HEK293 (cell line): ENCODE measurements around the gene HAT1.

Experiments
- CTCF ChIA-PET: fragments of 350-600 bp; formaldehyde crosslinking; extraction: SDS; loops from one replicate; lab custom pipeline; 2021; ENCODE audit warnings: antibody characterized with exemption; lab: Yijun Ruan, JAX
- POLR2A ChIA-PET: fragments of 300-600 bp; formaldehyde crosslinking; extraction: SDS; loops from one replicate; lab custom pipeline; 2020; ENCODE audit warnings: antibody characterized with exemption, inconsistent platforms; lab: Yijun Ruan, JAX
- H3K27ac ChIP-seq: fragments of 200-500 bp; sonication (Bioruptor generic); 2 replicates; pipeline ENCODE4 v1.5.1; 2014; ENCODE audit warnings: low read depth, low read length, control low read depth, inconsistent platforms; ENCODE audit errors: extremely low read depth
- H3K36me3 ChIP-seq, 2 experiments: fragments of 200-500 bp in 1 of 2; sonication (Bioruptor generic) in 1 of 2; 1 replicate in 1 of 2; 2 replicates in 1 of 2; pipeline ENCODE4 v1.5.1; 2014 to 2017; ENCODE audit warnings: inconsistent platforms in 2 of 2, low read length in 2 of 2; ENCODE audit not compliant: control insufficient read depth in 2 of 2, insufficient read depth in 1 of 2
- H3K4me1 ChIP-seq: fragments of 200-500 bp; sonication (Bioruptor generic); 2 replicates; pipeline ENCODE4 v1.5.1; 2014; ENCODE audit warnings: mild to moderate bottlenecking, low read length, inconsistent platforms; ENCODE audit not compliant: control insufficient read depth, insufficient read depth
- H3K4me3 ChIP-seq: 2 replicates; pipeline ENCODE4 v1.5.1; 2011; ENCODE audit warnings: low read depth, mild to moderate bottlenecking, control low read depth, low read length, moderate library complexity
- H3K9me3 ChIP-seq: fragments of 200-500 bp; sonication (Bioruptor generic); 2 replicates; pipeline ENCODE4 v1.5.1; 2014; ENCODE audit warnings: low read depth, low read length, inconsistent platforms; ENCODE audit not compliant: control insufficient read depth, insufficient read depth
- CTCF ChIP-seq: fragments of 450-650 bp; formaldehyde crosslinking; IDR thresholded peaks from 2 replicates; pipeline ENCODE4 v1.5.1; 2016; ENCODE audit warnings: missing biosample characterization, missing genetic modification characterization
- KLF10 ChIP-seq: fragments of 450-650 bp; IDR thresholded peaks from 2 replicates; pipeline ENCODE4 v1.5.1; 2018; ENCODE audit warnings: missing biosample characterization, mild to moderate bottlenecking, missing genetic modification characterization
- OVOL3 ChIP-seq: fragments of 450-650 bp; formaldehyde crosslinking; IDR thresholded peaks from 2 replicates; pipeline ENCODE4 v1.5.1; 2016; ENCODE audit warnings: missing biosample characterization, missing genetic modification characterization
- PRDM10 ChIP-seq: fragments of 450-650 bp; formaldehyde crosslinking; IDR thresholded peaks from 2 replicates; pipeline ENCODE4 v1.5.1; 2016; ENCODE audit warnings: missing biosample characterization, missing genetic modification characterization
- SCRT1 ChIP-seq: fragments of 450-650 bp; formaldehyde crosslinking; IDR thresholded peaks from 2 replicates; pipeline ENCODE4 v1.5.1; 2016; ENCODE audit warnings: missing biosample characterization, missing genetic modification characterization, borderline replicate concordance
- SETDB1 ChIP-seq: IDR thresholded peaks from one replicate; pipeline ENCODE4 v1.6.1; 2017; ENCODE audit warnings: mild to moderate bottlenecking, low read length, moderate library complexity, mixed read lengths; ENCODE audit not compliant: insufficient read length
- TRIM28 ChIP-seq: IDR thresholded peaks from 2 replicates; pipeline ENCODE4 v1.6.1; 2011; ENCODE audit warnings: low read length, control low read depth, borderline replicate concordance
- ZEB2 ChIP-seq: fragments of 450-650 bp; formaldehyde crosslinking; IDR thresholded peaks from 2 replicates; pipeline ENCODE4 v1.5.1; 2016; ENCODE audit warnings: missing biosample characterization, missing genetic modification characterization
- ZFP3 ChIP-seq: fragments of 450-650 bp; formaldehyde crosslinking; IDR thresholded peaks from 2 replicates; pipeline ENCODE4 v1.5.1; 2016; ENCODE audit warnings: low read depth, missing biosample characterization, missing genetic modification characterization
- ZNF10 ChIP-seq: fragments of 450-650 bp; formaldehyde crosslinking; IDR thresholded peaks from 2 replicates; pipeline ENCODE4 v1.5.1; 2017; ENCODE audit warnings: missing biosample characterization, missing genetic modification characterization
- ZNF175 ChIP-seq: fragments of 450-650 bp; formaldehyde crosslinking; IDR thresholded peaks from 2 replicates; pipeline ENCODE4 v1.5.1; 2016; ENCODE audit warnings: missing biosample characterization, missing genetic modification characterization
- ZNF37A ChIP-seq: fragments of 450-650 bp; IDR thresholded peaks from 2 replicates; pipeline ENCODE4 v1.5.1; 2018; ENCODE audit warnings: missing biosample characterization, missing genetic modification characterization
- ZNF629 ChIP-seq: fragments of 450-650 bp; formaldehyde crosslinking; IDR thresholded peaks from 2 replicates; pipeline ENCODE4 v1.5.1; 2017; ENCODE audit warnings: missing biosample characterization, missing genetic modification characterization
- ZNF677 ChIP-seq: fragments of 450-650 bp; IDR thresholded peaks from 2 replicates; pipeline ENCODE4 v1.5.0; 2018; ENCODE audit warnings: missing biosample characterization, mild to moderate bottlenecking, missing genetic modification characterization, moderate library complexity
- ZNF837 ChIP-seq: fragments of 450-650 bp; formaldehyde crosslinking; IDR thresholded peaks from 2 replicates; pipeline ENCODE4 v1.5.1; 2016; ENCODE audit warnings: missing biosample characterization, missing genetic modification characterization
- TF ChIP-seq, protein P1 (sequence below): fragments of 450-650 bp; formaldehyde crosslinking; IDR thresholded peaks from 2 replicates; pipeline ENCODE4 v1.5.1; 2016; ENCODE audit warnings: missing biosample characterization, missing genetic modification characterization, borderline replicate concordance

Gene HAT1

GRCh38 chr2:171939058-171939742 is 16.9 kb downstream of the HAT1 start:
- TF ChIP-seq, protein P1, sequence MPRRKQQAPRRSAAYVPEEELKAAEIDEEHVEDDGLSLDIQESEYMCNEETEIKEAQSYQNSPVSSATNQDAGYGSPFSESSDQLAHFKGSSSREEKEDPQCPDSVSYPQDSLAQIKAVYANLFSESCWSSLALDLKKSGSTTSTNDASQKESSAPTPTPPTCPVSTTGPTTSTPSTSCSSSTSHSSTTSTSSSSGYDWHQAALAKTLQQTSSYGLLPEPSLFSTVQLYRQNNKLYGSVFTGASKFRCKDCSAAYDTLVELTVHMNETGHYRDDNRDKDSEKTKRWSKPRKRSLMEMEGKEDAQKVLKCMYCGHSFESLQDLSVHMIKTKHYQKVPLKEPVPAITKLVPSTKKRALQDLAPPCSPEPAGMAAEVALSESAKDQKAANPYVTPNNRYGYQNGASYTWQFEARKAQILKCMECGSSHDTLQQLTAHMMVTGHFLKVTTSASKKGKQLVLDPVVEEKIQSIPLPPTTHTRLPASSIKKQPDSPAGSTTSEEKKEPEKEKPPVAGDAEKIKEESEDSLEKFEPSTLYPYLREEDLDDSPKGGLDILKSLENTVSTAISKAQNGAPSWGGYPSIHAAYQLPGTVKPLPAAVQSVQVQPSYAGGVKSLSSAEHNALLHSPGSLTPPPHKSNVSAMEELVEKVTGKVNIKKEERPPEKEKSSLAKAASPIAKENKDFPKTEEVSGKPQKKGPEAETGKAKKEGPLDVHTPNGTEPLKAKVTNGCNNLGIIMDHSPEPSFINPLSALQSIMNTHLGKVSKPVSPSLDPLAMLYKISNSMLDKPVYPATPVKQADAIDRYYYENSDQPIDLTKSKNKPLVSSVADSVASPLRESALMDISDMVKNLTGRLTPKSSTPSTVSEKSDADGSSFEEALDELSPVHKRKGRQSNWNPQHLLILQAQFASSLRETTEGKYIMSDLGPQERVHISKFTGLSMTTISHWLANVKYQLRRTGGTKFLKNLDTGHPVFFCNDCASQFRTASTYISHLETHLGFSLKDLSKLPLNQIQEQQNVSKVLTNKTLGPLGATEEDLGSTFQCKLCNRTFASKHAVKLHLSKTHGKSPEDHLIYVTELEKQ (tag by site-specific recombination) = no peak
- CTCF ChIA-PET = interaction anchor here (0.6 kb wide), 1 partner anchor 164 kb away, joined by 3 read pairs; no protein-coding TSS in a partner anchor
- no peaks in the 10 kb centered on the region for H3K4me1 ChIP-seq
- H3K36me3 ChIP-seq = peaks cover 0 to 24% of the 10 kb centered on the region in 2 experiments; a peak in 2 of 3 replicates
- POLR2A ChIA-PET = no interaction called here
- no peak overlapping the region for H3K27ac ChIP-seq
- H3K4me3 ChIP-seq = no peak overlapping the region
- no peaks in the 10 kb centered on the region for H3K9me3 ChIP-seq

DNA sequence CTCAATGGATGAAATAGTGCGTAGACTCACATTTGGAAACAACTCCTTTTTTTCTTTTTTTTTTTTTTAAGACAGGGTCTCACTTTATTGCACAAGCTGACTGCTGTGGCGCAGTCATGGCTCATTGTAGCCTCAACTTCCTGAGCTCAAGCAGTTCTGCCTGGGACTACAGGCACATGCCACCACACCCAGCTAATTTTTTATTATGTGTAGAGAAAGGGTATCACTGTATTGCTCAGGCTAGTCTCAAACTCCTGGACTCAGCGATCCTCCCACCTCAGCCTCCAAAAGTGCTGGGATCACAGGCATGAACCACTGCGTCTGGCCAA is 17.4 kb downstream of the HAT1 start:
- Histone ChIP-seq H3K9me3 (no peaks in the 10 kb centered on the region), H3K4me1 (no peaks in the 10 kb centered on the region), H3K36me3 (peaks cover 0 to 21% of the 10 kb centered on the region in 2 experiments; a peak in 2 of 3 replicates), H3K27ac (no peak overlapping the region), H3K4me3 (no peak overlapping the region)
- ChIA-PET CTCF (interaction anchor here (0.6 to 0.9 kb wide), 2 partner anchors 16 to 186 kb away, joined by 4 to 6 read pairs; no protein-coding TSS in a partner anchor), POLR2A (no interaction called here)
- TF ChIP-seq ZNF175 (no peak), ZNF629 (tag by site-specific recombination) (no peak), ZNF677 (tag by site-specific recombination) (no peak), PRDM10 (tag by site-specific recombination) (no peak), ZEB2 (tag by site-specific recombination) (no peak), KLF10 (tag by site-specific recombination) (no peak), ZNF837 (tag by site-specific recombination) (no peak), ZFP3 (tag by site-specific recombination) (no peak), OVOL3 (tag by site-specific recombination) (no peak), ZNF10 (tag by site-specific recombination) (no peak), TRIM28 (no peak), SCRT1 (tag by site-specific recombination) (no peak)

DNA sequence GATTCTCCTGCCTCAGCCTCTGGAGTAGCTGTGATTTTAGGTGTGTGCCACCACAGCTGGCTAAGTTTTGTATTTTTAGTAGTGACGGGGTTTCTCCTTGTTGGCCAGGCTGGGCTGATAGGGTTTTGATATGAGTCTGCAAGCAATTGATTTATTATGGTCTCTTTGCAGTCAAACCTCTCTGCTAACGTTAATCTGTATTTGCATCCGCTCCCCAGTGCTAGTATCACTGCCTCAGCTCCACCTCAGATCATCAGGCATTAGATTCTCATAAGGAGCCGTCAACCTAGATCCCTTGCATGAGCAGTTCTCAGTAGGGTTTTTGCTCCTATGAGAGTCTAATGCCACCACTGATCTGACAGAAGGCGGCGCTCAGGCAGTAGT is 19.0 kb downstream of the HAT1 start:
- peak; percentile 89 for TF ChIP-seq ZNF37A (tag by site-specific recombination)
- peak; percentile 59; the same call in 1 of the 2 replicates for TF ChIP-seq TRIM28
- no peak for TF ChIP-seq CTCF (tag by site-specific recombination)
- TF ChIP-seq SETDB1 = peak; percentile 52
- Histone ChIP-seq H3K36me3 (peaks cover 0 to 18% of the 10 kb centered on the region in 2 experiments; a peak in 2 of 3 replicates), H3K9me3 (no peaks in the 10 kb centered on the region), H3K4me3 (no peak overlapping the region), H3K4me1 (peaks cover 1% of the 10 kb centered on the region; the same call in 1 of the 2 replicates), H3K27ac (no peak overlapping the region)
- ChIA-PET POLR2A (interaction anchor here (1.0 kb wide), 1 partner anchor 144 kb away, joined by 3 read pairs; the partner anchor contains the start of gene DLX1), CTCF (interaction anchor here (0.6 to 0.7 kb wide), 2 partner anchors 10 to 233 kb away, joined by 3 to 7 read pairs; no protein-coding TSS in a partner anchor)
